Parathyroid adenoma (tissue), 2 donors: ENCODE measurements around the gene KIAA1549.
A peak's percentile ranks its signal among the peaks of the same experiment; 100 is the strongest.

Experiments used
- H2AFZ ChIP-seq: fragments of 300-600 bp; sonication (generic); one replicate; pipeline ENCODE4 v1.7.0; 2017; ENCODE audit warnings: antibody characterized with exemption, mild to moderate bottlenecking
- H3K27ac ChIP-seq: fragments of 300-600 bp; sonication (generic); one replicate; pipeline ENCODE4 v1.7.0; 2017
- H3K27me3 ChIP-seq: fragments of 300-600 bp; sonication (generic); one replicate; pipeline ENCODE4 v1.7.0; 2017; ENCODE audit warnings: low read length; ENCODE audit not compliant: control insufficient read depth, insufficient read depth
- H3K36me3 ChIP-seq: fragments of 300-600 bp; sonication (generic); one replicate; pipeline ENCODE4 v1.7.0; 2017; ENCODE audit warnings: low read length; ENCODE audit not compliant: control insufficient read depth, insufficient read depth
- H3K4me1 ChIP-seq: fragments of 300-600 bp; sonication (generic); one replicate; pipeline ENCODE4 v1.7.0; 2017; ENCODE audit warnings: control low read depth
- H3K4me2 ChIP-seq: fragments of 300-600 bp; sonication (generic); one replicate; pipeline ENCODE4 v1.7.0; 2017; ENCODE audit warnings: low read length
- H3K4me3 ChIP-seq: fragments of 300-600 bp; sonication (generic); one replicate; pipeline ENCODE4 v1.7.0; 2017; ENCODE audit warnings: low read depth, low read length
- H3K79me2 ChIP-seq: fragments of 300-600 bp; sonication (generic); one replicate; pipeline ENCODE4 v1.7.0; 2017; ENCODE audit warnings: control low read depth
- H3K9ac ChIP-seq: fragments of 300-600 bp; sonication (generic); one replicate; pipeline ENCODE4 v1.7.0; 2017; ENCODE audit warnings: mild to moderate bottlenecking
- H3K9me3 ChIP-seq: fragments of 300-600 bp; sonication (generic); one replicate; pipeline ENCODE4 v1.7.0; 2017; ENCODE audit warnings: low read length; ENCODE audit not compliant: control insufficient read depth
- CTCF ChIP-seq: fragments of 300-600 bp; sonication (generic); IDR thresholded peaks from one replicate; pipeline ENCODE4 v1.7.0; 2017; ENCODE audit warnings: antibody characterized with exemption, mild to moderate bottlenecking
- donor health status: primary hyperparathyroidism.

Gene KIAA1549

DNA sequence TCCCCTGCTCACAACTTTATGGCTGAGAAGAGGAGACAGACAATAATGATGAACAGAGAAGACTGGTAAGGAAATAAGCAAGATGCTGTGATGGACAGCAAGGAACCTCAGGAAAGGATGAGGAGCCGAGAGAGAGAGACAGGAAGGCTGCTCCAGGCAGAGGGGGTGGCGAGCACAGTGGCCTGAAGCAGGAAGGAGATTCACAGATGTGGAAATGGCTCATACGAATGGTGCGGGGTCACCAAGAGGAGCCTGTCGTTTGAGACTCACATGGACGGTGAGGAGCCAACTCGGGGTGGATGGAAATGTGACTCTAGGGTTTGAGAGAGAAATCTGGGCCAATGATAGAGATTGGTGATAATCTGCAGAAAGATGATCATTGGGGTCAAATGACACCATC is 43.7 kb downstream of the KIAA1549 start:
- H3K27me3 ChIP-seq, result no peaks in the 10 kb centered on the region

DNA sequence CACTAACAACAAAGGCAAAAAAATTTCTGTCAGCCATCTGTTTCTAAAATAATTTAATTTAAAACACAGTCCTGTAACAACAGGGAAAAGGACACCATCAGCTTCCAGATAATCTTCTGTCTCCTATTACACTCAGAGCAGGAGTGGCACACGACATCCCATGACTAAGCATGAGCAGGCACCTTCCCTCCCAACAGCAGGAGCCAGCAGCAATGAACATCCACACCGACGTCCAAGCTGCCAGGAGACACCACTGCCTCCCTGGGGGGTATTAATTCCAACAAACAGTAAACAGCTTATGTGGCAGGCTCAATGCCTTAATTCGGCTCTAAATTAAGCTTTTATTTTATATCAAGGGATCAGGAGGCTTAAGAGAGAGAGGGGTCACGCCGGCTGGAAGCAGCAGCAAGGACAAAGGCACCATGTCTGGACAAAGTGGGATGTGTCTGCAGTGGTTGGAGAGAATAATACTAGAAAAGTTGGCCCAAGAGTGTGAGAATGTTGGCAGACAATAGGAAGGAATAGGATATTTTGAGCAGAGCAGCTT is 45.7 kb downstream of the KIAA1549 start:
- TF ChIP-seq CTCF, result no peak
- peaks cover 14% of the 10 kb centered on the region for H3K4me1 ChIP-seq
- no peak overlapping the region for H3K4me3 ChIP-seq
- no peak overlapping the region for H3K9ac ChIP-seq
- no peaks in the 10 kb centered on the region for H3K27me3 ChIP-seq
- H3K4me2 ChIP-seq, result peak overlapping the region; percentile 13
- no peaks in the 10 kb centered on the region for H3K9me3 ChIP-seq
- peak overlapping the region; percentile 3 for H2AFZ ChIP-seq
- H3K79me2 ChIP-seq, result no peaks in the 10 kb centered on the region
- no peaks in the 10 kb centered on the region for H3K36me3 ChIP-seq
- H3K27ac ChIP-seq, result peak overlapping the region; percentile 30

More for the DNA sequence above, 43.7 kb downstream of the KIAA1549 start:
- Histone ChIP-seq H3K9me3 (no peaks in the 10 kb centered on the region), H3K27ac (no peak overlapping the region), H3K36me3 (no peaks in the 10 kb centered on the region), H3K4me3 (no peak overlapping the region), H3K4me1 (peaks cover 14% of the 10 kb centered on the region), H2AFZ (no peak overlapping the region), H3K79me2 (no peaks in the 10 kb centered on the region), H3K9ac (no peak overlapping the region), H3K4me2 (no peak overlapping the region)
- no peak for TF ChIP-seq CTCF

GRCh38 chr7:138934861-138935260 is 46.3 kb downstream of the KIAA1549 start:
- no peaks in the 10 kb centered on the region for H3K36me3 ChIP-seq
- H3K27ac ChIP-seq, result no peak overlapping the region
- H3K27me3 ChIP-seq, result no peaks in the 10 kb centered on the region
- H3K79me2 ChIP-seq, result peaks cover 6% of the 10 kb centered on the region
- H3K9me3 ChIP-seq, result no peaks in the 10 kb centered on the region
- TF ChIP-seq CTCF, result no peak
- H3K4me3 ChIP-seq, result no peak overlapping the region
- H3K4me2 ChIP-seq, result no peak overlapping the region
- H3K4me1 ChIP-seq, result peaks cover 14% of the 10 kb centered on the region
- no peak overlapping the region for H3K9ac ChIP-seq
- H2AFZ ChIP-seq, result no peak overlapping the region

GRCh38 chr7:138934367-138934766 is 46.8 kb downstream of the KIAA1549 start:
- no peak for TF ChIP-seq CTCF
- Histone ChIP-seq H3K27me3 (no peaks in the 10 kb centered on the region), H2AFZ (no peak overlapping the region), H3K9ac (no peak overlapping the region), H3K27ac (no peak overlapping the region), H3K9me3 (no peaks in the 10 kb centered on the region), H3K4me1 (peaks cover 14% of the 10 kb centered on the region), H3K4me3 (no peak overlapping the region), H3K36me3 (no peaks in the 10 kb centered on the region), H3K4me2 (no peak overlapping the region), H3K79me2 (peaks cover 8% of the 10 kb centered on the region)

- peaks cover 8% of the 10 kb centered on the region for H3K79me2 ChIP-seq
- H3K4me2 ChIP-seq, result no peak overlapping the region
- no peak overlapping the region for H3K9ac ChIP-seq
- H3K4me3 ChIP-seq, result no peak overlapping the region
- no peak for TF ChIP-seq CTCF
- H3K9me3 ChIP-seq, result no peaks in the 10 kb centered on the region
- no peaks in the 10 kb centered on the region for H3K36me3 ChIP-seq
- H3K27me3 ChIP-seq, result no peaks in the 10 kb centered on the region
- H2AFZ ChIP-seq, result no peak overlapping the region
- no peak overlapping the region for H3K27ac ChIP-seq
- H3K4me1 ChIP-seq, result peaks cover 14% of the 10 kb centered on the region
Measured at GRCh38 chr7:138932870-138933269, 48.3 kb downstream of the KIAA1549 start.
